Measurements from ENCODE around the gene GTF2E1.
"Not testable (repeated sequence)": the region's sequence is repeated elsewhere in the genome, so short reads cannot be mapped to it uniquely, and the experiment has no call there.

GTF2E1 gene

DNA sequence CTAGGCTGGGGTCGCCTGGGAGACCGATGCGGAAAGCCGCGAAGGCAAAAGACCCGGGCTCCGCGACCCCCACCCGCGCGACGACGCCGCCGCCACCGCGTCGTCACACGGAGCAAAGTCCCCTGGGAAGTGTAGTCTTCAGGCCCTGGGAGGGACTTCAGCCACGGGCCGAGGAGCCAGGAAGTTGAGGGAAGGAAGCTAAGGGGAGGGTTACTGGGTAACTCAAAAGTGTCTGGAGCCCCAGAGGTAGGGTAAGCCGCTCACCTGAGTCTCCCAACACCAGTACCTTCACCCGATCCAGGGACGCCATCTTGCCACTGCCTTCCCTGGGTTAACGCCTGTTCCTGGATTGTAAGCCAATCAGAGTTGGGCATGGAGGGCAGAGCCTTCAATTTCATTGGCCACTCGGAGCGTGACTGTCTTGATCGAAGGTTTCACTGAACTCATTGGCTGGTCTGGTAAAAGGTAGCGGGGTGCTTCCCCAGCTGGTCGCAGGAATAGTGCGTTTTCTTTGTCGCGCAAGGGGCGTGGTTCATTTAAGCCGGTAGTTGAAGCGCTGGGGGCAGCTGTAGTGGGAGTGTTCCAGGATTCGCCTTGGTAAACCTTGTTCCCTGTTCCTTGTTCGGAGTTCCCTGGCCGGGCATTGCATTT lies at the start of gene GTF2E1, which contains the start of gene RABL3:
Gene GTF2E1, plus strand, starts transcription at position 547 of the 651 bp plus-strand sequence. CDS start 7,809 bp downstream, outside the sequence.
Gene RABL3, minus strand, starts transcription at position 319 of the 651 bp plus-strand sequence. Its CDS starts 9 bp downstream, at position 310.
- Histone ChIP-seq H3K9me3 (ENCODE audit: control insufficient read depth, low read length) (no peaks in the 10 kb centered on the region), H3K36me3 (ENCODE audit: control insufficient read depth, insufficient read depth, low read length) (no peaks in the 10 kb centered on the region), H3K4me1 (ENCODE audit: control insufficient read depth, insufficient read depth, low read length) (peaks cover 11% of the 10 kb centered on the region), H3K9ac (ENCODE audit: low read length) (peak within 1 kb of the TSS; percentile 95), H3K27me3 (ENCODE audit: control insufficient read depth, insufficient read depth, low read length) (no peaks in the 10 kb centered on the region), H3K4me3 (ENCODE audit: low read length) (peak within 1 kb of the TSS; percentile 86)

DNA sequence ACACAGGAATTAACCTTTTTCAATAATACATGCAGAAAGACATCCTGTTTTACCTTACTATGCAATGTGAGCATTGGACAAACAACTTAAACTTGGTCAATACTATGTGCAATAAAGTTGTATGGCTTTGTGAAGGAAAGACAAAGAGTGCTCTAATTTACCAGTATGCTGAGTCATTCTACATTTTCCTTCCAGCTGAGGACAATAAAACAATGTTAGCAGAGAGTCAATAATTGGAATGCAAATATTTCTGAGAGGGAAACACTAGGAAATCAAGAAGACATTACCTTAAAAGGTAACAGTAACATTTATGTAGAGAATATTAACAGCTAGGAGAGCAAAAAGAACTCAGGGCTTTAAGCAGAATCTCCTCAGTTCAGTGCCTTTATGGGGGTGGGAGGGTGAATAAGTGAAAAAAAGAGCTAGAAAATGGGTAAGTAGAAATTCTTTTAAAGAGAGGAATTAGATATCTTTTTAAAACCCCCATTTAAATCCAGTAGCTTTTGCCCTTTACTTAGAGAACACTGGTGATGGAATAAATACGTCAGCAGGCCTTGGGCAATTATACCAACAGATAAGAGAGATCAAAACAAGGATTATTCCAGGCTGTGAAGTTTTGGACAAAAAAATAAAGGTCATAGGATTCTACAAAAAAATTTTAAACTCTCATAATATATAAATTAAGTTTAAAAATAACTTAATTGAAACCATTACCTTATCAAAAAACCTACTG lies 48.9 kb upstream of the GTF2E1 start:
- H3K4me1 ChIP-seq (ENCODE audit: control insufficient read depth, insufficient read depth, low read length), result peaks cover 7% of the 10 kb centered on the region

DNA sequence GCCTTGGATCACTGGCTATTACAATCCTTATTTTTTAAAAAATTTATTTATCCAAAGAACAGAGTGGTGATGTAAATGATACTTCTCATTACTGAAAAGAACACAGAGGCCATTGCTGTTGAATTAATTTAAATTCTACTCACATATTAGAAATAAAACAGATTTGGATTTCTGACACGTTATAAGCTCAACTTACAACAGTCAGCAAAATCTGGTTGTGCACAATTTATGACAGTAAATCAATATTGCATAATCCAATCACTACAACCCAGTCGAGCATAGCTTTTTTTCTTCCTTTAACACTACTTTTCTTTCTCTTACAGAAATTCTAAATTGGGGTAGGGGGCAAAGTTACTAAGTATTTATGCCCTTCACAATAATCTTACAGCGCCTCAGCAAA lies 43.2 kb upstream of the GTF2E1 start:
- Histone ChIP-seq H3K9ac (ENCODE audit: low read length) (no peak overlapping the region), H3K36me3 (ENCODE audit: control insufficient read depth, insufficient read depth, low read length) (no peaks in the 10 kb centered on the region), H3K9me3 (ENCODE audit: control insufficient read depth, low read length) (no peaks in the 10 kb centered on the region), H3K27me3 (ENCODE audit: control insufficient read depth, insufficient read depth, low read length) (no peaks in the 10 kb centered on the region), H3K4me3 (ENCODE audit: low read length) (no peak overlapping the region), H3K4me1 (ENCODE audit: control insufficient read depth, insufficient read depth, low read length) (no peaks in the 10 kb centered on the region)

More for the DNA sequence above, 48.9 kb upstream of the GTF2E1 start:
- Histone ChIP-seq H3K9ac (ENCODE audit: low read length) (no peak overlapping the region), H3K9me3 (ENCODE audit: control insufficient read depth, low read length) (no peaks in the 10 kb centered on the region), H3K36me3 (ENCODE audit: control insufficient read depth, insufficient read depth, low read length) (no peaks in the 10 kb centered on the region), H3K4me3 (ENCODE audit: low read length) (no peak overlapping the region), H3K27me3 (ENCODE audit: control insufficient read depth, insufficient read depth, low read length) (no peaks in the 10 kb centered on the region)

- no peaks in the 10 kb centered on the region for H3K27me3 ChIP-seq (ENCODE audit: control insufficient read depth, insufficient read depth, low read length)
- H3K4me1 ChIP-seq (ENCODE audit: control insufficient read depth, insufficient read depth, low read length), result no peaks in the 10 kb centered on the region
- H3K36me3 ChIP-seq (ENCODE audit: control insufficient read depth, insufficient read depth, low read length), result no peaks in the 10 kb centered on the region
- H3K9ac ChIP-seq (ENCODE audit: low read length), result no peak overlapping the region
- no peak overlapping the region for H3K4me3 ChIP-seq (ENCODE audit: low read length)
- no peaks in the 10 kb centered on the region for H3K9me3 ChIP-seq (ENCODE audit: control insufficient read depth, low read length)
These were observed 36.5 kb upstream of the GTF2E1 start for GRCh38 chr3:120705884-120706582.

DNA sequence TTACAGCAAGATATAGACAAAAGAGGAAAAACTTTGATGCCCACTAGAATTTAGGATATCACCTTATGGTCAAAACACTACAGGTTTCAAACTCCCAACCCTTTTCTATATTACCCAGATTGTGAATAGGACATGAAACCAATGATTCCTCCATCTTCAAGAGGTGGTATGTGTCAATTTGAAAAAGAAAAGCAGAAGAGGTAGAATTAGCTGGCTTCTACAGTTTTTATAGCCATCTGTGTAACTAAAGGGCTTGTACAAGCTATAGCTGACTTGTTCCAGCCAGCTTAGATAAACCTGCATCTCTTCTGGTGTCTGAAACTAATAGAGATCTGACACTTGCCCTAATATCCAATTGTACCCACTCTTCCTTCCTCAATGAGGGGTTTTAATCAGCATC lies 35.6 kb upstream of the GTF2E1 start:
- Histone ChIP-seq H3K9ac (ENCODE audit: low read length) (no peak overlapping the region), H3K9me3 (ENCODE audit: control insufficient read depth, low read length) (no peaks in the 10 kb centered on the region), H3K4me1 (ENCODE audit: control insufficient read depth, insufficient read depth, low read length) (no peaks in the 10 kb centered on the region), H3K4me3 (ENCODE audit: low read length) (no peak overlapping the region), H3K36me3 (ENCODE audit: control insufficient read depth, insufficient read depth, low read length) (no peaks in the 10 kb centered on the region), H3K27me3 (ENCODE audit: control insufficient read depth, insufficient read depth, low read length) (no peaks in the 10 kb centered on the region)

GRCh38 chr3:120708408-120708807 lies 34.1 kb upstream of the GTF2E1 start:
- Histone ChIP-seq H3K9ac (ENCODE audit: low read length) (no peak overlapping the region), H3K4me3 (ENCODE audit: low read length) (no peak overlapping the region), H3K27me3 (ENCODE audit: control insufficient read depth, insufficient read depth, low read length) (no peaks in the 10 kb centered on the region), H3K4me1 (ENCODE audit: control insufficient read depth, insufficient read depth, low read length) (no peaks in the 10 kb centered on the region), H3K36me3 (ENCODE audit: control insufficient read depth, insufficient read depth, low read length) (no peaks in the 10 kb centered on the region), H3K9me3 (ENCODE audit: control insufficient read depth, low read length) (no peaks in the 10 kb centered on the region)

GRCh38 chr3:120710369-120710768 lies 32.2 kb upstream of the GTF2E1 start:
- no peaks in the 10 kb centered on the region for H3K9me3 ChIP-seq (ENCODE audit: control insufficient read depth, low read length)
- H3K27me3 ChIP-seq (ENCODE audit: control insufficient read depth, insufficient read depth, low read length), result no peaks in the 10 kb centered on the region
- H3K36me3 ChIP-seq (ENCODE audit: control insufficient read depth, insufficient read depth, low read length), result no peaks in the 10 kb centered on the region
- H3K9ac ChIP-seq (ENCODE audit: low read length), result no peak overlapping the region
- H3K4me3 ChIP-seq (ENCODE audit: low read length), result no peak overlapping the region
- no peaks in the 10 kb centered on the region for H3K4me1 ChIP-seq (ENCODE audit: control insufficient read depth, insufficient read depth, low read length)

- Histone ChIP-seq H3K9ac (ENCODE audit: low read length) (no peak overlapping the region), H3K9me3 (ENCODE audit: control insufficient read depth, low read length) (no peaks in the 10 kb centered on the region), H3K4me1 (ENCODE audit: control insufficient read depth, insufficient read depth, low read length) (no peaks in the 10 kb centered on the region), H3K27me3 (ENCODE audit: control insufficient read depth, insufficient read depth, low read length) (no peaks in the 10 kb centered on the region), H3K4me3 (ENCODE audit: low read length) (no peak overlapping the region), H3K36me3 (ENCODE audit: control insufficient read depth, insufficient read depth, low read length) (no peaks in the 10 kb centered on the region)
These were observed 29.3 kb upstream of the GTF2E1 start for GRCh38 chr3:120713262-120713661.

GRCh38 chr3:120719167-120719834 lies 23.2 kb upstream of the GTF2E1 start:
- not testable (repeated sequence) for H3K36me3 ChIP-seq (ENCODE audit: control insufficient read depth, insufficient read depth, low read length); H3K4me1 ChIP-seq (ENCODE audit: control insufficient read depth, insufficient read depth, low read length); H3K9me3 ChIP-seq (ENCODE audit: control insufficient read depth, low read length); H3K27me3 ChIP-seq (ENCODE audit: control insufficient read depth, insufficient read depth, low read length)
- H3K9ac ChIP-seq (ENCODE audit: low read length), result peak overlapping the region; percentile 78
- H3K4me3 ChIP-seq (ENCODE audit: low read length), result peak overlapping the region; percentile 91

DNA sequence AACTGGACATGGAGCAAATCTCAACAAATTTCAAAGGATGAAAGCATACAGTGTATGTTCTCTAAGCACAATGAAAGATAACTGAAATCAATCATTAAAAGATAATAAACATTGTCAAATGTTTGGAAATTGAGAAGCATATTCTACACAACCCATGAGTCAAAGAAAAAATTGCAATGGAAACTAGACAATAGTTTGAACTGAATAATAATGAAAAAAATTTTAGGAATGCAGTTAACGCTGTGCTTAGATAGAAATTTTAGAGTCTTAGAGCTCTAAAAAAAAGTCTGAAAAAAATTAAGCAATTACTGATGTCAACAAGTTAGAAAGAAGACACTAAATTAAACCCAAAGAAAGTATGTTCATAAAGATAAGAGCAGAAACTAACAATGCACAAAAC lies 15.8 kb upstream of the GTF2E1 start:
- no peak overlapping the region for H3K4me3 ChIP-seq (ENCODE audit: low read length)
- H3K9me3 ChIP-seq (ENCODE audit: control insufficient read depth, low read length), result no peaks in the 10 kb centered on the region
- no peaks in the 10 kb centered on the region for H3K4me1 ChIP-seq (ENCODE audit: control insufficient read depth, insufficient read depth, low read length)
- H3K9ac ChIP-seq (ENCODE audit: low read length), result no peak overlapping the region
- H3K36me3 ChIP-seq (ENCODE audit: control insufficient read depth, insufficient read depth, low read length), result no peaks in the 10 kb centered on the region
- H3K27me3 ChIP-seq (ENCODE audit: control insufficient read depth, insufficient read depth, low read length), result no peaks in the 10 kb centered on the region

- H3K4me1 ChIP-seq (ENCODE audit: control insufficient read depth, insufficient read depth, low read length), result no peaks in the 10 kb centered on the region
- H3K4me3 ChIP-seq (ENCODE audit: low read length), result no peak overlapping the region
- H3K36me3 ChIP-seq (ENCODE audit: control insufficient read depth, insufficient read depth, low read length), result no peaks in the 10 kb centered on the region
- no peak overlapping the region for H3K9ac ChIP-seq (ENCODE audit: low read length)
- no peaks in the 10 kb centered on the region for H3K27me3 ChIP-seq (ENCODE audit: control insufficient read depth, insufficient read depth, low read length)
- no peaks in the 10 kb centered on the region for H3K9me3 ChIP-seq (ENCODE audit: control insufficient read depth, low read length)
These were observed 11.7 kb upstream of the GTF2E1 start for GRCh38 chr3:120730576-120731542.
